HG03097 (cell line): ENCODE results near the gene DST.

Experiments
- ATAC-seq: cut with Tn5 transposase; IDR thresholded peaks from one replicate; pipeline ENCODE4 v1.9.1; 2021; ENCODE audit not compliant: unreplicated experiment, low FRiP score

DST gene

DNA sequence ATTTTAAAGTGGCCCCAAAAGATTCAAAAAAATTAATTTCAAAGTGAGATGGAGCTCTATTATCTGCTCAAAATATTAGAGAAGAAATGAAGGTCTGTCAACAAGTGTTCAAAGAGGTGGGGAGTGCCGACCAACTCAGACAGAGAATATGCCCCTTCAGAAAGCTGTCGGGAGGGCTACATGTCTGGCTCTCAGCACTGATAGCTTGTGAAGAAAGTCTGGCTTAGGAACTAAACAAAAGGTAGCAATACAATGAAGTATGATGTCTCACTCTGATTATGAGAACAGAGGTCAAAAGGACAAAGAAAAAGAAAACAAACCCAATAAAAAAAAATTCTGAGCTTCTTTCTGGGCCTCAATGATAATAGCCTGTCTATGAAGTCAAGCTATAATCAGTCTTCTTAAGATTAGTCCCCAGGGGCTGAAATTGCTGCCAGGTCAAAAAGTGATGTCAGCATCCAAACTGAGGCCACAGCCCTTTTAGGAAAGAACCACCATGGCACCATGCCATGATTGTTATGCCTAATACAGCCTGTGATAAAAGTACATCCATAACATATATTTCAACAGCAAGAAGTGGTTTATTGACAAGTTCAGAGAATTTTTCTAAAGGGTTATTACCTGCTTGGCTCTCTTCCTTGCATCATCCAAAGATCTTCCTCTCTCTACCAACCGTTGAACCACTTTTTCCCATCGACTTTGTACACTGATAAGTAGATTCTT lies 150.9 kb downstream of the DST start:
- ATAC-seq, result no peak

DNA sequence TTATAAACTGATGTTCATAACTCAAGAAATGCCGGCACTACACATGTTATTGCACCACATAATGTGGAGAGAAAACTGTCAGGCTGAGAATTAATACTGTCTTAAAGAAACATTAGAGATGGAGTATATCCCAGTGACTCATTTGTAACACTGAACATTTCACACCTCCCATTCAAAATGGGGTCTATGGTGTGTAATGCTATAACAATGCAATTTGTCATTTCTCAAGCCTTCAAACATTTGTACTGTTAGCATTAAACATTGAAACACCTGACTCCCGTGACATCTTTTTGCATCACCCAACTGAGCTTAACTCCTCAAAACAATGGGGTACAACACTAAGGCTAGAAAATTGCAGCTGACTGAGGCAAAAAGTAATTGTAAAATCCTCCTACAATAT lies 151.7 kb downstream of the DST start:
- no peak for ATAC-seq

DNA sequence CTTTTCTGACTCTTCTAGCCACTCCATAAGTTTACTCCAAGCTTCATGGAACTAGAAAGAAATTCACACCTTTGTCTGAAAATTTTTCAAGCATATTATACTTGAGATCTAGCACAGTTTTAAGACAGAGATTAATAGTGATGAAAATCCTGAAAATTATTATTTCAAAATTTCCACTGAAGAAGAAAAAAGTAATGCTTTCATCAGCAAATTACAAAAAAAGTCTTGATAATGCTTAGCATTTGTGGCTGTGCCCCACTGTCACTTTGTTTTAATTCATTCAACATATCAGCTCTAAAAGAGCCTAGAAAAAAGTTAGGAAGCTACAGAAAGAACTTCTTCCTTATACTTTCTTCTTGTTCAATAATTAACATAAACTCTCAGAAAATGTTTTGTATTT lies 153.1 kb downstream of the DST start:
- no peak for ATAC-seq

DNA sequence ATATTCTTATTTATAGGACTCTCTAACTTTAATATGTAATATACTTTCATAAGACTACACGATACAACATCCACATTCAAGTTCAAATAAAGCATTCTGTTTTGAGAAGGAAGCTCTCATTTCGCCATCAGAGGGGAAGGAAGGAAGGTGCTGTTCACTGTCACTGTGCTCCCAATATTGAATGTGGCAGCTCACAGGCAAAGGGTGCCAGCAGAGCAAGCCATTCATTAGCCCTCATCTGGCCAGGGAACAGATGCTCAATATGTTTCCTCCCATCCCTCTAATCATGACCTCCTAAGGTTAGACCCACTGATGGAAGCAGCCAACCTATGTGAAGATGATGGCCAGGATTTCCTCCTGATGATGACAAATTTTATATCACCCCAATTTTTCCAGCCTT lies 154.4 kb downstream of the DST start:
- ATAC-seq, result no peak

DNA sequence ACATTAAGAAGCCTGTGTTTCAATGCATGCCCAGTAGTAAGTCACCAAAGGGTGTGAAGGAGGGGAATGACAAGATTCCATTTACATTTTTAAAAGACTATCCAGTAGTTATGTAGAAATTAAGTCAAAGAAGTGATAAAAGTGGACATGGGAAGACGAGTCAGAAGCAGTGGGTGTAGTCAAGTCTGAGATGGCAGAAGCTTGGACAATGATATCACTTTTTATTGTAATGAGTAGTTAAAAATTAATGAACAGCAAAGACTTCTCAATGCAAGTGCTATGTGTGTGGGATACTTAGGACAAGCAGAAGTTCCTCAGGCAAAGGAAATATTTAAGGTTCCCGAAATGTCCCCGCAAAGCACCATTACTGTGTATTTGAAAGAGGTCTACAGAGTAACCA lies 156.0 kb downstream of the DST start:
- ATAC-seq, result no peak

DNA sequence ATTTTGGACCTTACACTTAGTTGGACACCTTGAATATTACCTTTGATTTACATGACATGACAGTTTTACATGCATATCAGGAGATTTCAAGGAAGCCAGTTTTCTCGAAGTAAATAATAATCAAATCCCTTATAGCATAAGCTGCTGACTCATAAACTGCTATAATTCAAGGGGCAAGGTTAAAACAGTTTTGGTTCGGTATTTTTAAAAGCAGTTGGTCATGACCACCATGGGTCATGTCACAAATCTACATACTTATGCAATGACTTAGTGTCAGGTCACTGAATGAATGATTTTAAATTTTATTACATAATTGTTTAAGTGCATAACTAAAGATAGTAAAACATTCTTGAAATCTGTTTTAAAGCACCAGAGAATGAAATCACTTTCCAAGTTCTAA lies 158.0 kb downstream of the DST start:
- ATAC-seq, result no peak

DNA sequence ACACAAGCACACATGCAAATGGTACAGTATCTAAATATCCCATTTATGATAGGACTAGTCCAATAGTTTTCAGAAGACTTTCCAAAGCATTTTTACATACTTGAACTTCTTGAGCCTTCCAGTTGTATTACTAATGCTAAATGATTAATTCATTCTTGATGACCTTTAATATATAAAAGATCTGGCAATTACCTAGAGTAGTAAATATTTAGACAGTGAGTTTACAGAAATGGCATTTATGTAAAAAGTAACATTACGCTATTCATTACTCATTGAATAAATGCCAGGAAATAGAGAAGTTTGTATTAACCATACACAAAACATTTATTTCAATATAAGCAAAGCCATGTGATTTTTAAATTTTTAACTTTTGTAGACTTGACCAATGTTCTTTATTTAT lies 158.8 kb downstream of the DST start:
- no peak for ATAC-seq

DNA sequence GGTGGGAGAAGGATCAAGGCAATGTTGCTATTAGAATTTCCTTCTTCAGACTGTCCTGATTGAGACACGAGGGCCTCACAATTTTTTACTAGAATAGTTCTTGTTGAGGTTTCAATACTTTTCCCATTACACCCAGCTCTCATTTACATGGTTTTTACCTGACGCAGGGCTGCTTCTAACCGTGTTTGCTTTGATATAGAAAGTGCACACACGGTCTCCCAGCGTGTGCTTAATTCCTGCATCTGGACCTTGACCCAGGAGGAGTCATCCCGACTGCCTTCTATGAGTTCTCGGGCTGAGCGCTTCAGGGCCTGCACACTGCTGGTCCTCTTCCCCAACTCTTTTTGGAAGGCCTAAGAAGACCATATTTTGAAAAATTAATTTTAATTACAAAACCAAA lies 160.2 kb downstream of the DST start:
- no peak for ATAC-seq

DNA sequence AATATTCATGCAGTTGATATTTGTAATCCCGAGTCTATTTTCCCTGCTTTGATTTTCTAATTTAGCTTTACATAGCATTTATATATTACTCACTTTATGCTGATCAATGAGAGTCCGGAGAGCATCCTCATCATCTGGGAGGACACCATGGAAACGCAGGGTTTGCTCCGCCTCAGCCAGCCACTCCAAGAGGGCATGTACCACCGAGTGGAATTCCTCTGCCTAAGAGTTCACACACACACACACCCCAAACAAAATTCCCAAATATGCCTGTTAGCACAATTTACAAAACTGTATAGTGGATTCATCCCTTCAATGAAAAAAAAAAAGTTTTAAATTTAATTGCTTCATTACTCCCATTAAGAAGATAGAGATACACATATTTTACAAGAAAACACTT lies 160.7 kb downstream of the DST start:
- no peak for ATAC-seq

DNA sequence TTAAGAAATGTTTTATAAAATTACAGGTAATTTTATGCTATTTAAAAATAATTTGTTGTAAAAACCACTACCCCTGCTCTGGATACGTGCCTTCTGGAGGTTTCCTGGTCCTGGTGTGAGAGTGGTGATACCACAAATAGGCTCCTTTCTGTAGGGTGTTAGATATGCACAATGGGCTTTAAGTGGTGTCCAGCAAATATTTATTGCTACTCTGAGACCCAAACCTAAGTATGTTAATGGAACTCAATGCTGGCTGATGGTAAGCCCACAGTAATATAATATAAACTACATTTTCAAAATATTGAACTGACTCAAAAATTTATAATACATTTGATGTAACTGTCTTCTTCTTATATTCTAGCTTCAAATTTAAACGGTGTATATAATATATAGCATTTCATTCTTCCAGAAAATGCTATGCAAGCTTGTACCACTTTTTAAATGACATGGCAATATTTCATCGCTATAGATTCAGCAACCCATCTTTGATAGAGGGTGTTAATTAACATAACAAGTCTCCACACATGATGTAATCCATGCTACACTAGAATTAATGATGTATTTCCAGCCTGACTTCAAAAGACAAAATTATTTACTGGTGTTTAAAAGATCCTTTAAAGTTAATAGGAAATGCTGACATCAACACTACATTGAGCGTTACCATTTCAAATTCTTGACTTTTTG lies 161.9 kb downstream of the DST start:
- ATAC-seq, result no peak

DNA sequence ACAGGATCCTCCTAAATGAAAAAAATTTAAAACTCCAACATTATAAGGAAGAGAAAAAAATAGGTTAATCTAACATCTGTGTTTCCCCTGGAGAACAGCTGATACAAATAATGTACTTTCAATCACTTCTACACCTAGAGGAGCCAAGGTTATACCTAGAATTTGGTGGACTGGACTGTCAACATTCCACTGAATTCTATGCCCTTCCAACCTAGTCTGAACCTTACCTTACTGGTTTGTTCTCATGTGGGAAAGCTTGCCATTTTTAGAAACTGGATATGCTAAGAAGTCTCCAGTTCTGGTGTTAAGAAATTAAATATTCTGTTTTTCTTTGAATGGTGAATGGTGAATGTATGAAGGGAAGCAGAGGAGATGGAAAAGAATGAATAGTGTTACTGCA lies 162.4 kb downstream of the DST start:
- ATAC-seq, result no peak

DNA sequence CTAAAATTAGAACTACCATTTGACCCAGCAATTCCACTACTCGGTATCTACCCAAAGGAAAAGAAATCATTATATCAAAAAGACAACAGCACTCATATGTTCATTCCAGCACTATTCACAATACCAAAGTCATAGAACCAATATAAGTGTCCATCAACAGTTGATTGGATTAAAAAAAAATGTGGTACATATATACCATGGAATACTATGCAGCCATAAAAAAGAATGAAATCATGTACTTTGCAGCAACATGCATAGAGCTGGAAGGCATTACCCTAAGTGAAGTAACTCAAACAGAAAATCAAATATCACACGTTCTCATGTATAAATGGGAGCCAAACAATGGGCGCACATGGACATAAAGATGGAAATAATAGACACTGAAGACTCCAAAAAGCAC lies 163.3 kb downstream of the DST start:
- no peak for ATAC-seq

DNA sequence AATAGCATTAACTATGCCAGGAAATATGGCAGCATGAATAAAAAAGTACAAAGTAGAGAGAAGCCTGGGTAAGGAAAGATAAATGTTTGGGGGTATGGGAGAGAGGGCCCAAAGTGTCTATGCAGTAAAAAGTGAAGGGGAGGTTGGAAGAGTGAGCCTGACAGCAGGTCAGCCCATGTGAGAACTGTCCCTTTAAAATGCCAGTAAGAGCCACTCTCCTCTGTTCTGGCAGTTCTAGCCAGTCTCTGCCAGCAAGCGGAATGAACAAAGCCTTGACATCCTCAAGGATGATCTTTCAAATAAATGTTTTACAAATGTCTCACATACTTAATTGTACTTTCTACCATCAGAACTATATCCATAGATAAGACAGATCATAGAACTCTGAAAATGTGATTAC lies 164.5 kb downstream of the DST start:
- ATAC-seq, result no peak

DNA sequence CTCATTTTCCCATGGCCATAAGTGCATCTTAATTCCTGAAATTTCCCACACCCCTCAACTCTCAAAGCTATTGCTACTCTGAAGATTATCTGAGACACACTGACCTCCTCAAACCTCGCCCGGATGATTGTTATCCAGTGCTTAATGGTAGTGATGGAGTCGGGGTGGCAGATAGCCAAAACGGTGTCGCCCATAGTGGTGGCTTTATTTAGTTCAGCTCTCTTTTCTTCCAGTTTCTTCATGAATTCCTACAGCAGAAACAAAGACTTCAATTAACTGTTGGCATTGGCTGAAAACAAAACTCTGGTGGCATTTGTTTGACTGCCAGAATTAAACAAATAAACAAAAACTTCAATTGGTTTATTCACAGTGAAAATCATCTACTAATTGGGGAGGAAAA lies 165.4 kb downstream of the DST start:
- ATAC-seq, result no peak

DNA sequence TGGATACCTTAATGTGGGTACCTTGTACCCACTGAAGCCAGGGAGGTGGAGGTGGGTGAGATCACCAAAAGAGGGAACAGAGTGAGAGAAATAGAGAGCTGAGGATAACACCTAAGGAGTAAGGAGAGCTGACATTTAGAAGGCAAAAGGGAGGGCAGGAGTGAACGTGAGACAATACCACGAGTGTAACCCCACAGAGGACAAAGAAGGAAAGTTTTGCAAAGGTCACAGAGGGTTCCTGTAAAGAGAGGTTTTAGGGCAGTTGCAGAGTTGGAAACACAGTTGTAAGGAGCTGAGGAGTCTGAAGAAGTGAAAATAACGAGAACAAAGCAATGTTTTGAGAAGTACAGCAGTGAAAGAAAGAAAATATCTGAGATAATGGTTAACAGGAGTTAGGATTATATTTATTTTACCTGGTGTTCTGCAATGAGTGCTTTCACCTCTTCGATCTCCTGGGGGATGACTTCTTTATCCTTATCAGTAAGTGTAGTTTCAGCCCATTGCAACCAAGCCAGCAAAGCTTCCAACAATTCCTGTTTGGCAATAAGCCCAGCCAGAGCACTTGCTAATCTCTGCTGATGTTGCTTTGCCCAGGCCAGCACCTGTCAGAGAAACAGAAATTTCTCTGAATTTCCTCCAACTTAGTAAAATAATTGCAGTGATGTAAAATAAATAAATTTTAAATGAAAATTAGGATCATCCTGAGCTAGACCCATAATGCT lies 166.8 kb downstream of the DST start:
- no peak for ATAC-seq

DNA sequence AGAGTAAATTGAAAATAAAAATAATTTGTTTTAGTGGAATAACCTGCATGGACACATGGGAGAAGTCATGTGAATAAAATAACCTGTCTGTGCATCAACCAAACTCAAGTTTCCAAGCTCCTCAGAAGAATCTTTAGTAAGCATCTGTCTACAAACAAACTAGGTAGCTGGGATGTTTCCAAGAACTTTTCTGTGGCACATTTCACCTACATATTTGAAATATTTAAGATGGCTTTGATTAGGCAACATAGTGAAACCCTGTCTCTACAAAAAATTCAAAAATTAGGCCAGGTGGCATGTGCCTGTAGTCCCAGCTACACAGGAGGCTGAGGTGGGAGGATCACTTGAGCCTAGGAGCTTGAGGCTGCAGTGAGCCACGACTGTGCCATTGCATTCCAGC lies 168.2 kb downstream of the DST start:
- ATAC-seq, result no peak

DNA sequence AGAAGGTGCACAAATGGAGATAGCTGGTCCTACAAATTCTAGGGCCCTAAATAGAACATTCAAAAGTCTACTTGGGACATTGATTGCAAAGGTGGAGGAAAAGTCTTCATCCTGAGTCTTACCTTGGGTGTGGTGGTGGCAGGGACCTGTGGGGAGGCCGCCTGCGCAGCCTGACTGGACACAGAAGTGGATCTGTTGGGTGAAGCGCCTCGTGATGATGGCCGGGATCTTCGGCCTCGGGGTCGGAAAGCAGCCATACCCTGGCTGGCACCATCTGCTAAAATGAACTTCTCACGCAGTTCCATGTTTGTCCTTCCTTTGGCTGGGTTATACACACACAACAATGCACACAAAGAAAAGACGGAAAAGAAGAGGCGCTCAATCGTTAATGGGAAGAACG lies 179.2 kb downstream of the DST start:
- ATAC-seq, result no peak

DNA sequence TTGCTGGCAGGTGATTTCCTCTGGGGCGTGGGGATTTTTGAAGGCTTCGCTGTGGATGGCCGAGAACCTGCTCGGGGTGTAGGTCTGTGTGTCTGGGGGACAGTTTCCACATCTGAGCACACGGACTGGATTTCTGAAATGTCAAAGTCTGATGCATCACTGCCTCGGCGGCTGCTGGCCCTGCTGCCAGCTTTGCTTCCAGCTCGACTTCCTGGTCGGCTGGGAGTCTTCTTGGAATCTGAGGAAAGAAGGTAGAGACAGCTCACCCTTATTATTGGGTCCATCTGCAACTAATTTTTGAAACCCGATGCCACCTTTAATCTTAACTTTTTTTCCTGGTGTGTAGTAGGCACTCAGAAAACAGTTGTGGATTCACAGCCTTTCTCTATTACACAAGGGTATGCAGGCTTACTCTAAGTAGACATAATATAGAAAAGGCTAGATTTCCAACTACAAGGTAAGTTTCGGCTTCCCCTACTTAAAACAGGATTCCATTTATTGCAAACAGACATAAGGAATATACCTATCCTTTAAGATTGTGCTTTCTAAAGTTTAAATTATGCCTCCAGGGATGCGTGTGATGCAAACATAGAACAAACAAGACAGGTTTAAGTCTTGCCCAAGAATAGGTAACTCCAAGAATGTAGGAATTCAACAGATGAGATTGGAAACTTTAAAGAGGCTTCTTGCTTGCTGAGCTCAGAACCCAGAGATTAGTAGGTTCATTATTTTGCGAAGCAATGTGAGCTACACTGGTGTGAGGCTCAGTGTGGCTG lies 183.5 kb downstream of the DST start:
- no peak for ATAC-seq

DNA sequence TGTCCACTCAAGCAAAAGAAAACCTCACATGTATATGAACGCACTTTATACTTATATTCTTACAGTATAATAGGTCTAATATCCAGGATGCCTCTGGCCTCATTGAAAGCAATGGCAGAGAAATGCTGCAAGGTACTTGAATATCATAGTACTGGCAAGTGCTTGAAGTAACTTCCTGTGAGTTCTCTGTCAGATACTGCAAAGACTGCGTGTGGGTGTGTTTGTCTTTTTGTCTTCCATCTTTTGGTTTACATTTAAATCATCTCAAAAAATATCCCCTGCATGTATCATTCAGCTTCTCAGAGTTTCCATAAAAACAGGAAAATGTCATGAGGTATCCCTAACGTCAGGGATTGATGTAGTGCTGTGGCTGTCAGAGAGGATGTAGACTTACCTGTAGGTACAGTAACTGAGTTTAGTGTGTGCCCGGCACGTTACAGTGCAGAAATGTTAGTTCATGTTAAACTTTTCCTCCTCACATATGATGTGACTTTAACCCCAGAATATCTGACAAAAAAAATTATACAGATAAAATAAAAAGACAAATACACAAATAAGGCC lies 184.3 kb downstream of the DST start:
- no peak for ATAC-seq

DNA sequence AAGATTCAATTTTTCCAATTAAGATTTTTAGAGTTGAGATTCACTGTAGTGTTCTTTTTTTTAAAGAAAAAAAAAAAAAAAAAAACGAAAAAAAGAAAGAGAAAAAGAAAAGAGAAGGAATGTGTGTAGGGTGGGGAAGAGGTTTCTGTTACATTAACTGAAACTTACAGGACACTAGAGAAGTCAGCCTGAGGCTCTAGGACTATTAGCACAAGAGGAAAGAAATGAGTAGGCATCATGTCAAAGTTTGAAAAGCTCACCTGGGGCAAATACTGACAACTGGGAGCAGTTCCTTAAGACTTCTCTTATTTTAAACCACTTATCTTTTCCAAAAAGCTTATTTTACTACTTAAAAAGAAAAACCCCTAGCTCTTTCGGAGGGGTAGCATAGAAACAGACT lies 185.9 kb downstream of the DST start:
- no peak for ATAC-seq
